GM12872 (cell line): ENCODE results near the gene RUVBL1.
A peak's percentile ranks its signal among the peaks of the same experiment; 100 is the strongest.

Experiments
- CTCF ChIP-seq: IDR thresholded peaks from 3 replicates; pipeline ENCODE4 v1.5.1; 2011; ENCODE audit warnings: low read depth, mild to moderate bottlenecking, low read length, moderate library complexity; ENCODE audit not compliant: insufficient read depth

Gene RUVBL1

DNA sequence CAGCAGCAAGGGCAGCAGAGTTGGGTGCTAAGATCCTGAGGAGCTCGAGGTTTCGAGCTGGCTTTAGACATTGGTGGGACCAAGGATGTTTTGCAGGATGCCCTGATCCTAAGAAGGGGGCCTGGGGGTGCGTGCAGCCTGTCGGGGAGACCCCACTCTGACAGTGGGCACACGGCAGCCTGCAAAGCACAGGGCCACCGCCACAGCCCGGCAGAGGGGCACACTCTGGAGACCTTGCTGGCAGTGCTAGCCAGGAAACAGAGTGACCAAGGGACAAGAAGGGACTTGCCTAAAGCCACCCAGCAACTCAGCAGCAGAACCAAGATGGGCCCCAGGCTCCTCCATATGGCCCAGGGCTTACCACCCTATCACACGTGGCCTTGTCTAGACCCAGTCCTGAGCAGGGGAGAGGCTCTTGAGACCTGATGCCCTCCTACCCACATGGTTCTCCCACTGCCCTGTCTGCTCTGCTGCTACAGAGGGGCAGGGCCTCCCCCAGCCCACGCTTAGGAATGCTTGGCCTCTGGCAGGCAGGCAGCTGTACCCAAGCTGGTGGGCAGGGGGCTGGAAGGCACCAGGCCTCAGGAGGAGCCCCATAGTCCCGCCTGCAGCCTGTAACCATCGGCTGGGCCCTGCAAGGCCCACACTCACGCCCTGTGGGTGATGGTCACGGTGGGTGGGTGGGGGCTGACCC, 52.6 kb downstream of the RUVBL1 start:
- no peak for TF ChIP-seq CTCF

- no peak for TF ChIP-seq CTCF
Observed at GRCh38 chr3:128069271-128069670, 54.3 kb downstream of the RUVBL1 start.

GRCh38 chr3:128068156-128068620, 55.4 kb downstream of the RUVBL1 start:
- peak; percentile 69 for TF ChIP-seq CTCF

DNA sequence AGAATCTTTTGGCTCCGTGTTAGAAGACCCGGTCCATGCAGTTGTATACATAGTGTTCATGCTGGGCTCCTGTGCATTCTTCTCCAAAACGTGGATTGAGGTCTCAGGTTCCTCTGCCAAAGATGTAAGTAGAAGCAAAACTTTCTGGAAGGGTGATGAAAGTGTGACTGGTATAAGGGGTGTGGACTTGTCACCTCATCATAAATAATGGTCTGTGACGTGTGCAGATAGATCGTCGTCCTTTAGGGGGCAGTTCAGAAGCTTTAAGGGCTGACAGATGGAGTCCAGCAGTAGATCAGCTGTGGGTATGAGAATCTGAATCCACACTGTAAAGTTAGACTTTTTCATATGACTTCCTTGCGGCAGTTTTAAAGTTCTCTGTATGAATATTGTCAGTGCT, 56.1 kb downstream of the RUVBL1 start:
- TF ChIP-seq CTCF = no peak

DNA sequence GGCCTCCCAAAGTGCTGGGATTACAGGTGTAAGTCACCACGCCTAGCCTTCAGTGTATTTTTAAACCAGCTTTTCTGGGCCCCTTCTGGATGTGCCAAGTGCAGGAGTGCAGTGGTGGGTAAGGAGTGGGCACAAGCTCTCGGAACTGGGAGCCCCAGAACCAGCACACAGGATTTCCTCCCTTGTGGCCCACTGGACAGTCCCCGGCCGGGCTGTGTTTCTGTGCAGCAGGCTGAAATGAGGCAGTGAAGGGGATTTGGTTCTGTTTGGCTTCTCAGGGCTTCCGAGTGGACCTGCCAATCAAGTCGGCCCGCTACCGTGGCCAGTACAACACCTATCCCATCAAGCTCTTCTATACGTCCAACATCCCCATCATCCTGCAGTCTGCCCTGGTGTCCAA, 56.9 kb downstream of the RUVBL1 start:
- no peak for TF ChIP-seq CTCF

GRCh38 chr3:128066114-128066513, 57.5 kb downstream of the RUVBL1 start:
- TF ChIP-seq CTCF = no peak

- TF ChIP-seq CTCF = no peak
Observed at GRCh38 chr3:128064962-128065361, 58.6 kb downstream of the RUVBL1 start.
